Muscle of arm (tissue), 12 donors: Measurements from ENCODE around the gene FAM32A. TPM values are rescaled to one million over a fixed set of nuclear protein-coding genes. Genes with fewer than 3 reads are reported as not detected.

Source experiments
- DNase-seq: peaks from one replicate; pipeline ENCODE4 v3.0.0-alpha.2; 2013
- polyA plus RNA-seq, 12 donors: library from polyadenylated mRNA; unstranded; fragments of 120-200 nt; gene quantifications; one replicate each; pipeline ENCODE4 v1.2.1, GENCODE V29; 2013; ENCODE audit not compliant: insufficient read length in 12 of 12

Gene FAM32A
- polyA plus RNA-seq, 12 donors: 58.2 to 81.6 (median 63.1) TPM; not detected in 1

DNA sequence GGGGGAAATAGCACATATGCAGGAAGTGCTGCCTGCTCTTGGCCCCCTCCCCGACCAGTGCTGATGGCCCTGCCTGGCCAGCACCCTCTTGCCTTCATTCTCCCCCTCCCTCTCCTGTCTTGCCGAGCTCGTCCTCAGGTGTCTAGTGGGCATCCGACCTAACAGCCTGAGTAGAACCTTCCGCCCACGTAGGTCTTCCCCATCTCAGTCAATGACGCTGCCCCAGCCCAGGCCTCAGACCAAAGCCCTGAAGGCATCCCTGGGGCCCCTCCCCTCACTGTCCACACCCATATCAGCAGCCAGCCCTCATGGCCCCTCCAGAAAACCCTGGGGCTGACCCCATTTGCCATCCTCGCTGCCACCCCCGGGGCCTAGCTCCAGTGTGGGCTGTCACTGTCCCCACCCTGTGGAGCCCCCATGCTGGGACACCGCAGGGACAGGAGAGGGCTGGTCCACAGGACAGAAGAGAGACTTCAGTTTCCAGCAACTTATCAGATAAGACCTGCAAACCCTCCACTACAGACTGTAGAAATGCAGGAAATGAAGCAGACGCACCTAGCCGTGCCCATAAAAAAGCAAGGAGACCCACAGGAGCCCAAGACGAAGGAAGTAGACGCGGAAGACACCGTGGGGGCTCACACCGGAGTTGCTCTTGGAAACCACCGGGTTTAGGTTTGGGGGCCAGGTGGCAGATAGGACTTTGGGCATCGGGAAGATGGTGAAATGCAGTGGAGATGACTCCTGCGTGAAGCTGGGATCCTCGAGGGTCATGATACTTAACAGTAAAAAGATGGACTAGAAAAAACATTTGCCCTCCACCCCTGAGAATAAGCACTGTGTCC is 50.8 kb downstream of the FAM32A start:
- no peak for DNase-seq

Other genes starting within 250 kb of the FAM32A start
- not detected for gene OR10H4, start 236.4 kb upstream of the FAM32A start, polyA plus RNA-seq
- gene TPM4, start 108.9 kb upstream of the FAM32A start, polyA plus RNA-seq: 100 to 1,000 TPM; 168 to 459 (median 216) TPM
- 10 to 100 TPM in 11 of 12 donors, not detected in 1; 18.9 to 90.2 (median 34.4) TPM for gene RAB8A, start 73.5 kb upstream of the FAM32A start, polyA plus RNA-seq
- gene HSH2D, start 41.7 kb upstream of the FAM32A start, polyA plus RNA-seq: 1 to 10 TPM in 1 of 12 donors, under 1 TPM in 9, not detected in 2; 0.13 to 2.4 (median 0.37) TPM
- gene CIB3, start 11.9 kb upstream of the FAM32A start, polyA plus RNA-seq: not detected
- gene AP1M1, start 12.5 kb downstream of the FAM32A start, polyA plus RNA-seq: 10 to 100 TPM in 11 of 12 donors, not detected in 1; 33.0 to 94.9 (median 41.2) TPM
- 100 to 1,000 TPM in 2 of 12 donors, 10 to 100 TPM in 9, not detected in 1; 22.7 to 125 (median 49.4) TPM for gene KLF2, start 139.4 kb downstream of the FAM32A start, polyA plus RNA-seq